ENCODE results near the gene TANC1.

GRCh38 chr2:158936978-158937377 is 31.5 kb upstream of the TANC1 start:
- TF ChIP-seq POLR2A (IDR thresholded peaks at IDR 0.05) (no peak), CTCF (IDR thresholded peaks at IDR 0.05) (no peak)

All from right lobe of liver (tissue), 4 donors.